SK-N-SH (cell line): ENCODE data around the gene RBM47. TPM values are rescaled to one million over a fixed set of nuclear protein-coding genes. Genes with fewer than 3 reads are reported as not detected.

ENCODE experiments used
- CTCF ChIA-PET: fragments of 300-600, 350-600 bp; formaldehyde crosslinking; extraction: SDS; loops from one replicate; lab custom pipeline; 2021; lab: Yijun Ruan, JAX
- POLR2A ChIA-PET: fragments of 350-600 bp; sonication (Branson Sonifier 250); formaldehyde crosslinking; extraction: SDS; loops from one replicate; lab custom pipeline; 2020; ENCODE audit warnings: antibody characterized with exemption, inconsistent platforms; lab: Yijun Ruan, JAX
- DNase-seq: peaks from one replicate; pipeline ENCODE4 v3.0.0; 2012
- H2AFZ ChIP-seq: fragments of 200-600 bp; sonication (generic); 2 replicates; pipeline ENCODE4 v1.8.1; 2016; ENCODE audit warnings: antibody characterized with exemption, mild to moderate bottlenecking, low read depth
- H3F3A ChIP-seq: fragments of 200-600 bp; sonication (generic); replicated peaks from 2 replicates; pipeline ENCODE3; 2016; ENCODE audit warnings: antibody characterized with exemption, mild to moderate bottlenecking; ENCODE audit not compliant: insufficient read depth
- H3K27ac ChIP-seq, 2 experiments: fragments of 200-500 bp in 1 of 2; fragments of 200-600 bp in 1 of 2; sonication (Bioruptor generic) in 1 of 2; sonication (generic), shearing (Covaris generic) in 1 of 2; 2 replicates each; pipeline versions ENCODE4 v1.5.1 to v1.6.1; 2014 to 2016; ENCODE audit warnings: low read depth in 2 of 2, inconsistent platforms in 1 of 2, low read length in 1 of 2, mild to moderate bottlenecking in 1 of 2, mixed read lengths in 1 of 2
- H3K27me3 ChIP-seq: fragments of 200-600 bp; sonication (generic), shearing (Covaris generic); 2 replicates; pipeline ENCODE4 v1.6.1; 2016; ENCODE audit warnings: mixed run types; ENCODE audit not compliant: insufficient read depth
- H3K36me3 ChIP-seq, 2 experiments: fragments of 200-500 bp in 1 of 2; fragments of 200-600 bp in 1 of 2; sonication (Bioruptor generic) in 1 of 2; sonication (generic) in 1 of 2; replicated peaks in 1 of 2; 2 replicates each; pipeline versions ENCODE3 to v1.5.1; 2014 to 2016; ENCODE audit warnings: low read length in 1 of 2, mild to moderate bottlenecking in 1 of 2; ENCODE audit not compliant: insufficient read depth in 2 of 2, control insufficient read depth in 1 of 2
- H3K4me1 ChIP-seq, 2 experiments: fragments of 200-500 bp in 1 of 2; fragments of 200-600 bp in 1 of 2; sonication (Bioruptor generic) in 1 of 2; sonication (generic), shearing (Covaris generic) in 1 of 2; 2 replicates each; pipeline versions ENCODE4 v1.5.1 to v1.6.1; 2014 to 2016; ENCODE audit warnings: low read depth in 1 of 2, low read length in 1 of 2, mixed run types in 1 of 2; ENCODE audit not compliant: insufficient read depth in 2 of 2, control insufficient read depth in 1 of 2
- H3K4me2 ChIP-seq: fragments of 200-600 bp; sonication (generic), shearing (Covaris generic); 2 replicates; pipeline ENCODE4 v1.6.1; 2017; ENCODE audit warnings: mixed run types
- H3K4me3 ChIP-seq, 2 experiments: fragments of 200-500 bp in 1 of 2; fragments of 200-600 bp in 1 of 2; sonication (Bioruptor generic) in 1 of 2; sonication (generic), shearing (Covaris generic) in 1 of 2; 2 replicates each; pipeline versions ENCODE4 v1.5.1 to v1.8.1; 2014 to 2016; ENCODE audit warnings: low read depth in 2 of 2, inconsistent platforms in 1 of 2, low read length in 1 of 2, mild to moderate bottlenecking in 1 of 2, mixed read lengths in 1 of 2, moderate library complexity in 1 of 2
- H3K79me2 ChIP-seq: fragments of 200-600 bp; sonication (generic); 2 replicates; pipeline ENCODE4 v1.8.1; 2017; ENCODE audit warnings: mild to moderate bottlenecking; ENCODE audit not compliant: insufficient read depth
- H3K9ac ChIP-seq: fragments of 200-600 bp; sonication (generic); 2 replicates; pipeline ENCODE4 v1.6.1; 2017; ENCODE audit warnings: mixed run types
- H3K9me2 ChIP-seq: fragments of 200-600 bp; sonication (generic); 2 replicates; pipeline ENCODE4 v1.6.1; 2017; ENCODE audit warnings: mixed run types
- H3K9me3 ChIP-seq: fragments of 200-600 bp; sonication (generic); 2 replicates; pipeline ENCODE4 v1.6.1; 2017; ENCODE audit warnings: mixed run types, mild to moderate bottlenecking, moderate library complexity
- H4K20me1 ChIP-seq: fragments of 200-600 bp; sonication (generic); 2 replicates; pipeline ENCODE4 v1.6.1; 2017; ENCODE audit warnings: mild to moderate bottlenecking, mixed run types; ENCODE audit not compliant: insufficient read depth
- EZH2phosphoT487 ChIP-seq: fragments of 200-600 bp; sonication (generic); IDR thresholded peaks from 2 replicates; pipeline ENCODE4 v1.6.1; 2017; ENCODE audit warnings: low read depth, mixed run types, mild to moderate bottlenecking, antibody characterized with exemption, moderate library complexity, borderline replicate concordance
- GABPA ChIP-seq: IDR thresholded peaks from 2 replicates; pipeline ENCODE4 v1.4.0; 2012; ENCODE audit warnings: low read depth, mild to moderate bottlenecking
- GATA2 ChIP-seq: sonication (generic); formaldehyde crosslinking; IDR thresholded peaks from 2 replicates; pipeline ENCODE4 v1.5.0; 2020; ENCODE audit warnings: mild to moderate bottlenecking, missing genetic modification reagents
- JUND ChIP-seq: IDR thresholded peaks from 2 replicates; pipeline ENCODE4 v1.4.0; 2012
- MEF2A ChIP-seq: IDR thresholded peaks from 2 replicates; pipeline ENCODE4 v1.4.0; 2012; ENCODE audit warnings: low read depth, borderline replicate concordance
- NRF1 ChIP-seq: IDR thresholded peaks from 2 replicates; pipeline ENCODE4 v1.6.1; 2012; ENCODE audit warnings: low read depth, mild to moderate bottlenecking, low read length
- POLR2AphosphoS5 ChIP-seq: IDR thresholded peaks from 2 replicates; pipeline ENCODE4 v1.6.1; 2012; ENCODE audit warnings: low read depth, low read length
- RAD21 ChIP-seq: IDR thresholded peaks from 2 replicates; pipeline ENCODE4 v1.6.1; 2012; ENCODE audit warnings: mild to moderate bottlenecking, low read length
- RCOR1 ChIP-seq: fragments of 150-350 bp; IDR thresholded peaks from 2 replicates; pipeline ENCODE4 v1.6.1; 2017; ENCODE audit warnings: antibody characterized with exemption, low read length
- RFX5 ChIP-seq: IDR thresholded peaks from 2 replicates; pipeline ENCODE4 v1.6.1; 2012; ENCODE audit warnings: mild to moderate bottlenecking, improper control_type of control experiment, low read length
- RXRA ChIP-seq: IDR thresholded peaks from 2 replicates; pipeline ENCODE4 v1.4.0; 2012; ENCODE audit warnings: low read depth, mild to moderate bottlenecking, borderline replicate concordance
- SIN3A ChIP-seq: IDR thresholded peaks from 2 replicates; pipeline ENCODE4 v1.6.1; 2012; ENCODE audit warnings: low read depth, mild to moderate bottlenecking, low read length, moderate library complexity, borderline replicate concordance
- TAF1 ChIP-seq: IDR thresholded peaks from 2 replicates; pipeline ENCODE4 v1.6.1; 2012; ENCODE audit warnings: low read depth, mild to moderate bottlenecking, low read length, moderate library complexity, borderline replicate concordance
- TCF12 ChIP-seq: IDR thresholded peaks from 2 replicates; pipeline ENCODE4 v1.4.0; 2012
- YY1 ChIP-seq: IDR thresholded peaks from 2 replicates; pipeline ENCODE4 v1.4.0; 2012; ENCODE audit warnings: low read depth, mild to moderate bottlenecking
- WGBS: methylation state at CpG from one replicate; pipeline ENCODE4 v1.1.6; 2017; ENCODE audit warnings: low lambda C conversion rate; 5-methylcytosine and 5-hydroxymethylcytosine counted together
- polyA plus RNA-seq, 3 experiments: library from polyadenylated mRNA; depleted of rRNA; stranded (reverse); fragments of >200 nt; gene quantifications; 2 replicates each; pipeline ENCODE4 v1.2.3, GENCODE V29; 2012
- TF ChIP-seq, protein P1 (sequence below): fragments of 150-350 bp; IDR thresholded peaks from 2 replicates; pipeline ENCODE4 v1.6.1; 2016; ENCODE audit warnings: mild to moderate bottlenecking, low read depth, low read length
- TF ChIP-seq, protein P2 (sequence below): IDR thresholded peaks from 2 replicates; pipeline ENCODE4 v1.4.0; 2012; ENCODE audit warnings: low read depth, borderline replicate concordance
- TF ChIP-seq, protein P3 (sequence below): fragments of 200-600 bp; sonication (generic); IDR thresholded peaks from 2 replicates; pipeline ENCODE4 v1.6.1; 2017; ENCODE audit warnings: antibody characterized with exemption, mild to moderate bottlenecking, moderate library complexity
- TF ChIP-seq, protein P4 (sequence below): fragments of 150-350 bp; IDR thresholded peaks from 2 replicates; pipeline ENCODE4 v1.6.1; 2017; ENCODE audit warnings: antibody characterized with exemption, low read length, low read depth, borderline replicate concordance
- TF ChIP-seq, protein P5 (sequence below): IDR thresholded peaks from 2 replicates; pipeline ENCODE4; 2012

The RBM47 gene
- polyA plus RNA-seq, 1 of the 3 experiments (the other 2 are of a cell fraction), result 6.8 TPM

DNA sequence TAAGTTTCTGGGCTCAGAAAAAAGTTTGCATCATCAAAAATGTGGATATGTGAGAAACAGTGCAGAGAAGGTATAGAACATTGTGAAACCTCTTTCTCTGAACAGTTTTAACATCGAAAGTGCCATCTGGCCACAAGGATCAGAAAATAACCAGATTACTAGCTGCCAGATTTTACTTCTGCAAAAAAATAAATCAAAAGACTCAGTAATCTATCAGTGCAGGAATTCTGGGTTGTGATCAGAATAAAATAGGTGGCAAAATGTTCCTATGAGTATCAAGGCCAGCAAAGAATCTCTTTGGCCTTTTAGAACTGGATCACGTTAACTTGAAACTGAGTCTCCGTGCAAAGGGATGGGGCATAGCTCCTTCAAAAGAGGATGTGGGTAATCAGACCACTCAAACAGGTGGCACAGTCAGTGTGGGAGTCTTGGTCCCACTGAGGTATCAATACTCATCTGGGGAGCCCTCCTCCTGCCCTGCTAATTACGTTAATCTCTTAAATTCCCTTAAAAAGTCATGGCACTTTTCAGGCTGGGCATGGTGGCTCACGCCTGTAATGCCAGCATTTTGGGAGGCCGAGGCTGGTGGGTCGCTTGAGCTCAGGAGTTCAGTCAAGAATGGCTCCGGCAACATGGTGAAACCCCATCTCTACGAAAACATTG, 26.7 kb upstream of the RBM47 start:
- Histone ChIP-seq H2AFZ (no peak overlapping the region), H3K79me2 (no peaks in the 10 kb centered on the region), H3K9me3 (no peaks in the 10 kb centered on the region), H3K36me3 (no peaks in the 10 kb centered on the region), H3K9ac (no peak overlapping the region), H3K4me1 (no peaks in the 10 kb centered on the region), H3F3A (no peaks in the 10 kb centered on the region), H3K27ac (no peak overlapping the region), H4K20me1 (no peaks in the 10 kb centered on the region), H3K9me2 (no peaks in the 10 kb centered on the region), H3K4me2 (no peak overlapping the region), H3K27me3 (no peaks in the 10 kb centered on the region), H3K4me3 (no peak overlapping the region)
- CTCF ChIA-PET, result interaction anchor here (1.0 kb wide), 1 partner anchor 19 kb away, joined by 3 read pairs; no protein-coding TSS in a partner anchor
- DNase-seq, result no peak
- 97% methylated on average over 8 of the region's 9 CpGs for WGBS
- POLR2A ChIA-PET, result no interaction called here
- TF ChIP-seq TCF12 (no peak), GATA2 (CRISPR knock-in tag) (no peak), RXRA (no peak), SIN3A (no peak), MEF2A (no peak), RCOR1 (no peak), RAD21 (no peak), EZH2phosphoT487 (no peak)
- TF ChIP-seq, protein P1, sequence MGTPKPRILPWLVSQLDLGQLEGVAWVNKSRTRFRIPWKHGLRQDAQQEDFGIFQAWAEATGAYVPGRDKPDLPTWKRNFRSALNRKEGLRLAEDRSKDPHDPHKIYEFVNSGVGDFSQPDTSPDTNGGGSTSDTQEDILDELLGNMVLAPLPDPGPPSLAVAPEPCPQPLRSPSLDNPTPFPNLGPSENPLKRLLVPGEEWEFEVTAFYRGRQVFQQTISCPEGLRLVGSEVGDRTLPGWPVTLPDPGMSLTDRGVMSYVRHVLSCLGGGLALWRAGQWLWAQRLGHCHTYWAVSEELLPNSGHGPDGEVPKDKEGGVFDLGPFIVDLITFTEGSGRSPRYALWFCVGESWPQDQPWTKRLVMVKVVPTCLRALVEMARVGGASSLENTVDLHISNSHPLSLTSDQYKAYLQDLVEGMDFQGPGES, result no peak
- TF ChIP-seq, protein P2, sequence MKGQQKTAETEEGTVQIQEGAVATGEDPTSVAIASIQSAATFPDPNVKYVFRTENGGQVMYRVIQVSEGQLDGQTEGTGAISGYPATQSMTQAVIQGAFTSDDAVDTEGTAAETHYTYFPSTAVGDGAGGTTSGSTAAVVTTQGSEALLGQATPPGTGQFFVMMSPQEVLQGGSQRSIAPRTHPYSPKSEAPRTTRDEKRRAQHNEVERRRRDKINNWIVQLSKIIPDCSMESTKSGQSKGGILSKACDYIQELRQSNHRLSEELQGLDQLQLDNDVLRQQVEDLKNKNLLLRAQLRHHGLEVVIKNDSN, result no peak
- TF ChIP-seq, protein P3, sequence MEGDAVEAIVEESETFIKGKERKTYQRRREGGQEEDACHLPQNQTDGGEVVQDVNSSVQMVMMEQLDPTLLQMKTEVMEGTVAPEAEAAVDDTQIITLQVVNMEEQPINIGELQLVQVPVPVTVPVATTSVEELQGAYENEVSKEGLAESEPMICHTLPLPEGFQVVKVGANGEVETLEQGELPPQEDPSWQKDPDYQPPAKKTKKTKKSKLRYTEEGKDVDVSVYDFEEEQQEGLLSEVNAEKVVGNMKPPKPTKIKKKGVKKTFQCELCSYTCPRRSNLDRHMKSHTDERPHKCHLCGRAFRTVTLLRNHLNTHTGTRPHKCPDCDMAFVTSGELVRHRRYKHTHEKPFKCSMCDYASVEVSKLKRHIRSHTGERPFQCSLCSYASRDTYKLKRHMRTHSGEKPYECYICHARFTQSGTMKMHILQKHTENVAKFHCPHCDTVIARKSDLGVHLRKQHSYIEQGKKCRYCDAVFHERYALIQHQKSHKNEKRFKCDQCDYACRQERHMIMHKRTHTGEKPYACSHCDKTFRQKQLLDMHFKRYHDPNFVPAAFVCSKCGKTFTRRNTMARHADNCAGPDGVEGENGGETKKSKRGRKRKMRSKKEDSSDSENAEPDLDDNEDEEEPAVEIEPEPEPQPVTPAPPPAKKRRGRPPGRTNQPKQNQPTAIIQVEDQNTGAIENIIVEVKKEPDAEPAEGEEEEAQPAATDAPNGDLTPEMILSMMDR, result no peak
- TF ChIP-seq, protein P4, sequence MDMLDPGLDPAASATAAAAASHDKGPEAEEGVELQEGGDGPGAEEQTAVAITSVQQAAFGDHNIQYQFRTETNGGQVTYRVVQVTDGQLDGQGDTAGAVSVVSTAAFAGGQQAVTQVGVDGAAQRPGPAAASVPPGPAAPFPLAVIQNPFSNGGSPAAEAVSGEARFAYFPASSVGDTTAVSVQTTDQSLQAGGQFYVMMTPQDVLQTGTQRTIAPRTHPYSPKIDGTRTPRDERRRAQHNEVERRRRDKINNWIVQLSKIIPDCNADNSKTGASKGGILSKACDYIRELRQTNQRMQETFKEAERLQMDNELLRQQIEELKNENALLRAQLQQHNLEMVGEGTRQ, result no peak

DNA sequence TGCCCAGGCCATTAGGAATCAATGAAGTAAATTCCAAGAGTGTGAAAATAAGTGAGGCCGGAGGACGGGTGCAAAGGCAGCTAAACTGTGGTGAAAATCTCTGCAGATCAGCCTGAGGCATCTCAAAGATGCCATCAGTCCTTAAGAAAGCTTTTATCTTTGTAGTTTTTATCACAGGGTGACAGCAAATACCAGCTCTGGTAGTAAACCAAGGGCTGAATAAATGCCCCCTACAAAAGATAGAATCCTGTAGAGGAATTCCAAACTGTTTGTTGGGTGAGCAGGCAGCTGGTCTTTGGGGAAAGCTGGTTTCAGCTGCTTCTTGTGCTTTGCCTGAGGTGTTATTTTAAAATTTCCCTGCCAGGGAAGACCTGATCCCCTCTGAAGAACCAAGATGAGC, 21.6 kb upstream of the RBM47 start:
- Histone ChIP-seq H3K9ac (no peak overlapping the region), H3K4me1 (no peaks in the 10 kb centered on the region), H4K20me1 (no peaks in the 10 kb centered on the region), H3K9me2 (no peaks in the 10 kb centered on the region), H3K27me3 (no peaks in the 10 kb centered on the region), H3K79me2 (no peaks in the 10 kb centered on the region), H2AFZ (no peak overlapping the region), H3K4me3 (no peak overlapping the region), H3K36me3 (no peaks in the 10 kb centered on the region), H3K4me2 (no peak overlapping the region), H3K27ac (no peak overlapping the region), H3K9me3 (no peaks in the 10 kb centered on the region), H3F3A (no peaks in the 10 kb centered on the region)
- DNase-seq, result no peak
- ChIA-PET POLR2A (no interaction called here), CTCF (no interaction called here)
- 87% methylated on average over 2 of the region's 2 CpGs for WGBS
- TF ChIP-seq, protein P4, result no peak
- no peak for TF ChIP-seq POLR2AphosphoS5
- no peak for TF ChIP-seq RFX5
- no peak for TF ChIP-seq GATA2 (CRISPR knock-in tag)
- TF ChIP-seq YY1, result no peak
- TF ChIP-seq TAF1, result no peak
- TF ChIP-seq JUND, result no peak
- no peak for TF ChIP-seq EZH2phosphoT487
- no peak for TF ChIP-seq RAD21
- TF ChIP-seq MEF2A, result no peak
- TF ChIP-seq NRF1, result no peak
- TF ChIP-seq SIN3A, result no peak
- TF ChIP-seq TCF12, result no peak
- TF ChIP-seq RCOR1, result no peak
- TF ChIP-seq, protein P5, sequence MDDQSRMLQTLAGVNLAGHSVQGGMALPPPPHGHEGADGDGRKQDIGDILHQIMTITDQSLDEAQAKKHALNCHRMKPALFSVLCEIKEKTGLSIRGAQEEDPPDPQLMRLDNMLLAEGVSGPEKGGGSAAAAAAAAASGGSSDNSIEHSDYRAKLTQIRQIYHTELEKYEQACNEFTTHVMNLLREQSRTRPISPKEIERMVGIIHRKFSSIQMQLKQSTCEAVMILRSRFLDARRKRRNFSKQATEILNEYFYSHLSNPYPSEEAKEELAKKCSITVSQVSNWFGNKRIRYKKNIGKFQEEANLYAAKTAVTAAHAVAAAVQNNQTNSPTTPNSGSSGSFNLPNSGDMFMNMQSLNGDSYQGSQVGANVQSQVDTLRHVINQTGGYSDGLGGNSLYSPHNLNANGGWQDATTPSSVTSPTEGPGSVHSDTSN, result no peak
- no peak for TF ChIP-seq GABPA
